ENCODE data around the gene PKP2. TPM values are rescaled to one million over a fixed set of nuclear protein-coding genes. Genes with fewer than 3 reads are reported as not detected.

Gene PKP2
- total and polyA plus RNA-seq, 2 of the 8 experiments (the other 6 are each of a cell fraction or from before 2014, with no cell fraction given), result 9.6 to 44.8 TPM

DNA sequence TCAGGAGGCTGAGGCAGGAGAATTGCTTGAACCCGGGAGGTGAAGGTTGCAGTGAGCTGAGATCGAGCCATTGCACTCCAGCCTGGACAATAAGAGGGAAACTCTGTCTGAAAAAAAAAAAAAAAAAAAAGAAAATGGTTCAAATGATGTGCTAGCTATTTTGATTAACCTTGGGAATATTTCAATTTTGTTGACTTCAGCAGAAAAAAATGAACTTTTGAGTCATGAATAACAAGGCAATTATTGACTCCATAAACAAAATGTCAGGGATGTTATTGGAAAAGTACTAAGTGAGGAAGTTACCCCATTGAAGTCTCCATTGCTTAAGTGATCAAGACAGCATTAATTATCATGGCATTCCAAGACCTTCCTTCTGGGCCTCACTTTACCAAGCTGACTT, 10.6 kb upstream of the PKP2 start (continued):
- TF ChIP-seq E2F6 (IDR thresholded peaks at IDR 0.05) (no peak), BCL11A (IDR thresholded peaks at IDR 0.05; ENCODE audit: low read depth in 2 of 2, low read length in 2 of 2) (no peak), SIN3A (conservative IDR thresholded peaks at IDR 0.05 in 1 of 2, IDR thresholded peaks at IDR 0.05 in 1 of 2; ENCODE audit: low read depth in 1 of 2, low read length in 2 of 2) (no peak), CREB1 (IDR thresholded peaks at IDR 0.05) (no peak), CTCF (IDR thresholded peaks at IDR 0.05; ENCODE audit: control extremely low read depth in 1 of 3, insufficient read depth in 1 of 3, low read depth in 1 of 3, low read length in 3 of 3) (no peak), SRF (IDR thresholded peaks at IDR 0.05; ENCODE audit: low read depth, low read length) (no peak)
